Thoracic aorta (tissue), 2 donors: ENCODE results near the gene DPP6. TPM values are rescaled to one million over a fixed set of nuclear protein-coding genes. Genes with fewer than 3 reads are reported as not detected.

ENCODE experiments used
- ATAC-seq: fragments of 150-250 bp; one replicate; pipeline ENCODE4 v1.8.0; 2017; ENCODE audit warnings: low read depth; ENCODE audit not compliant: insufficient number of reproducible peaks, low FRiP score
- DNase-seq: peaks from one replicate; pipeline ENCODE4 v3.0.0-alpha.2; 2020; ENCODE audit warnings: low spot score
- H3K27ac ChIP-seq, 2 donors: fragments of 200-600 bp; sonication (generic); 1 replicate in 1 of 2; 2 replicates in 1 of 2; pipeline ENCODE4 v1.5.1; 2016; ENCODE audit warnings: mild to moderate bottlenecking in 2 of 2, moderate library complexity in 2 of 2
- H3K27me3 ChIP-seq: fragments of 200-600 bp; sonication (generic); replicated peaks from 2 replicates; pipeline ENCODE4 v1.6.0; 2016; ENCODE audit warnings: mild to moderate bottlenecking; ENCODE audit not compliant: insufficient read depth
- H3K36me3 ChIP-seq: fragments of 200-600 bp; sonication (generic); one replicate; pipeline ENCODE4 v1.5.1; 2016
- H3K4me1 ChIP-seq, 2 donors: fragments of 200-600 bp; sonication (generic); 1 replicate in 1 of 2; 2 replicates in 1 of 2; pipeline versions ENCODE4 v1.5.1 to v1.6.0; 2016; ENCODE audit warnings: low read depth in 2 of 2, mild to moderate bottlenecking in 1 of 2; ENCODE audit not compliant: control insufficient read depth in 1 of 2
- H3K4me3 ChIP-seq: fragments of 200-600 bp; sonication (generic); 2 replicates; pipeline ENCODE4 v1.5.1; 2016; ENCODE audit warnings: mild to moderate bottlenecking
- H3K9me3 ChIP-seq: fragments of 200-600 bp; sonication (generic); 2 replicates; pipeline ENCODE4 v1.5.1; 2016
- total RNA-seq, 2 donors: library from RNA; depleted of rRNA; stranded (reverse); fragments of >200 nt; gene quantifications; one replicate each; pipeline versions ENCODE4 v1.1.0 to v1.2.3, GENCODE V29; 2016
- TF ChIP-seq, protein P1 (sequence below): fragments of 200-600 bp; sonication (generic); IDR thresholded peaks from one replicate; pipeline ENCODE4 v1.5.1; 2019; ENCODE audit warnings: antibody characterized with exemption

The DPP6 gene
- total RNA-seq, 2 donors from 2014 or later = not detected

DNA sequence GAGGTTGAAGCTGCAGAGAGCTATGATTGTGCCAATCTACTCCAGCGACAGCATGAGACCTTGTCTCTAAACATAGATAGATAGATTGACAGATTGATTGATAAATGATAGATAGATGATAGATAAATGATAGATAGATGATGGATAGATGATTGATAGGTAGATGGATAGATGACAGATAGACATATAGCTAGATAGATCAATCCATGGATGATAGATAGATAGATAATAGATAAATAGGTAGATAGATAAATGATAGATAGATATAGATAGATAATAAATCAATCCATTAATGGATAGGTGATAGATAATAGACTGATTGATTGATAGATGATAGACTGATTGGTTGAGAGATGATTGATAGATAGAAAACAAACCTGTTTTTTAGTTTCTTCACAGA lies 601.1 kb downstream of the DPP6 start:
- TF ChIP-seq, protein P1, sequence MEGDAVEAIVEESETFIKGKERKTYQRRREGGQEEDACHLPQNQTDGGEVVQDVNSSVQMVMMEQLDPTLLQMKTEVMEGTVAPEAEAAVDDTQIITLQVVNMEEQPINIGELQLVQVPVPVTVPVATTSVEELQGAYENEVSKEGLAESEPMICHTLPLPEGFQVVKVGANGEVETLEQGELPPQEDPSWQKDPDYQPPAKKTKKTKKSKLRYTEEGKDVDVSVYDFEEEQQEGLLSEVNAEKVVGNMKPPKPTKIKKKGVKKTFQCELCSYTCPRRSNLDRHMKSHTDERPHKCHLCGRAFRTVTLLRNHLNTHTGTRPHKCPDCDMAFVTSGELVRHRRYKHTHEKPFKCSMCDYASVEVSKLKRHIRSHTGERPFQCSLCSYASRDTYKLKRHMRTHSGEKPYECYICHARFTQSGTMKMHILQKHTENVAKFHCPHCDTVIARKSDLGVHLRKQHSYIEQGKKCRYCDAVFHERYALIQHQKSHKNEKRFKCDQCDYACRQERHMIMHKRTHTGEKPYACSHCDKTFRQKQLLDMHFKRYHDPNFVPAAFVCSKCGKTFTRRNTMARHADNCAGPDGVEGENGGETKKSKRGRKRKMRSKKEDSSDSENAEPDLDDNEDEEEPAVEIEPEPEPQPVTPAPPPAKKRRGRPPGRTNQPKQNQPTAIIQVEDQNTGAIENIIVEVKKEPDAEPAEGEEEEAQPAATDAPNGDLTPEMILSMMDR = no peak
- DNase-seq (no peak), ATAC-seq (no peak)
- H3K27ac ChIP-seq = no peak overlapping the region
- H3K9me3 ChIP-seq = no peaks in the 10 kb centered on the region
- no peak overlapping the region for H3K4me3 ChIP-seq
- H3K4me1 ChIP-seq = no peaks in the 10 kb centered on the region
- H3K27me3 ChIP-seq = no peaks in the 10 kb centered on the region
- H3K36me3 ChIP-seq = no peaks in the 10 kb centered on the region

DNA sequence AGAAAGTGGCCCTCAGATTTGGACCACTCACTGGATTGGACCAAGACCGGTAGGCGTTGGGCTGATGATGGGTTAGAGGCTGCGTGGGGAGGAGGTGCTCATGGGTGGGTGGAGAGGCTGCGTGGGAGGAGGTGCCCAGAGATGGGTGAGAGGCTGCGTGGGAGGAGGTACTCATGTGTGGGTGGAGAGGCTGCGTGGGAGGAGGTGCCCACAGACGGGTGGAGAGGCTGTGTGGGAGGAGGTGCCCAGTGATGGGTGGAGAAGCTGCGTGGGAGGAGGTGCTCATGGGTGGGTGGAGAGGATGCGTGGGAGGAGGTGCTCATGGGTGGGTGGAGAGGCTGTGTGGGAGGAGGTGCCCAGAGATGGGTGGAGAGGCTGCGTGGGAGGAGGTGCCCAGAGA lies 604.4 kb downstream of the DPP6 start:
- Histone ChIP-seq H3K27me3 (no peaks in the 10 kb centered on the region), H3K4me3 (no peak overlapping the region), H3K9me3 (no peaks in the 10 kb centered on the region), H3K4me1 (no peaks in the 10 kb centered on the region), H3K36me3 (no peaks in the 10 kb centered on the region), H3K27ac (no peak overlapping the region)
- TF ChIP-seq, protein P1 = no peak
- no peak for ATAC-seq
- no peak for DNase-seq

DNA sequence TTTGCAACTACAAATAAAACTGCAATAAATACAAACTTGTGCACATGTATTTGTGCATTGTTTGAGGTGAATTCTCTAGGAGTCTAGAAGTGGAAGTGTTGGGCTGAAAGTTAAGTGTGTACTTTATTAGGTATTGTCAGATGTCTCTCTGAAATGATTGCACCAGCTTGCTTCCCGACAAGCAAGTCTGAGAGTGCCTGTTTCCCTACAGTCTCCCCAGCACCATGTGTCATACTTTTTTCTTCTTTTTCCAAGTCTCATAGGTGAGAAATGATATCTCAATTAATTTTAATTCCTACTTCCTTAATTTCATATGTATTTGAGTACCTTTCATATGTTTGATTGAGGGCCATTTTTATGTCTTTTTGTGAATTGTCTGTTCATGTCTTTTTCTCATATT lies 614.6 kb downstream of the DPP6 start:
- ATAC-seq = no peak
- no peak for DNase-seq
- H3K9me3 ChIP-seq = peaks cover 7% of the 10 kb centered on the region
- no peaks in the 10 kb centered on the region for H3K36me3 ChIP-seq
- no peak overlapping the region for H3K4me3 ChIP-seq
- no peaks in the 10 kb centered on the region for H3K4me1 ChIP-seq
- TF ChIP-seq, protein P1 = no peak
- no peak overlapping the region for H3K27ac ChIP-seq
- no peaks in the 10 kb centered on the region for H3K27me3 ChIP-seq

DNA sequence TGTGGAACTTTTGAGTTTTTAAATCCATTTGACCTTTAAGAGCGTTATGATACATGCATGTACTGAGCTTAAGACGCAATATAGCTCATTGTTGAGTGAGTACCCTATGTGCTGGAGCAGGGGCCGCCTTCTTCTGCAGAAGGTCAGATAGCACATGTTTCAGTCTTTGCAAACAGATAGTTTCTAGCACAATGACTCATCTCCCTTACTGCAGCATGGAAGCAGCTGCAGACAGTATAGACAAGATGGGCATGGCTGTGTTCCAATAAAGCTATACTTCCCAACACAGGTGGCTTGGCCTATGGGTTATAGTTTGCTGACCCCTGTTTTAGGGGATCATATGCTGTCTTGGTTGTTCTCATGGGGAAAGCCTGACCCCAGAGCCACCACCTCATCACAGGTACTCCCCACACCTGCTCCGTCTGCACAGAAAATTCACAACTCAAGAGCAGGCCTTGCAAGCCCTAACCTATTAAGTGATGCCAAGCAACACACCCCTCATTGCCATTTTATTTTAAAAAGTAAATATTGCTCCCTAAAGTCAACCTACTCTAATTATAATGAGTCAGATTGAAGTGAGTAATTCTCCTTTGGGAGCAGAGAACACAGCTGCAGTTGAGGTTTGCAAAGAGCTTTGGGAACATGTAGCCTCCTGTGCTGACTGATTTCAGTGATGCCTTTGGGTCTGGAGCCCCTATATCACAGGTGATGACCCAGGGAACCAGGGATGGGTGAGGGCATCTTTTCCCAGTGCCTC lies 620.6 kb downstream of the DPP6 start:
- Histone ChIP-seq H3K4me1 (no peaks in the 10 kb centered on the region), H3K36me3 (no peaks in the 10 kb centered on the region), H3K9me3 (no peaks in the 10 kb centered on the region), H3K4me3 (no peak overlapping the region), H3K27me3 (no peaks in the 10 kb centered on the region), H3K27ac (no peak overlapping the region)
- TF ChIP-seq, protein P1 = no peak
- no peak for DNase-seq
- ATAC-seq = no peak

DNA sequence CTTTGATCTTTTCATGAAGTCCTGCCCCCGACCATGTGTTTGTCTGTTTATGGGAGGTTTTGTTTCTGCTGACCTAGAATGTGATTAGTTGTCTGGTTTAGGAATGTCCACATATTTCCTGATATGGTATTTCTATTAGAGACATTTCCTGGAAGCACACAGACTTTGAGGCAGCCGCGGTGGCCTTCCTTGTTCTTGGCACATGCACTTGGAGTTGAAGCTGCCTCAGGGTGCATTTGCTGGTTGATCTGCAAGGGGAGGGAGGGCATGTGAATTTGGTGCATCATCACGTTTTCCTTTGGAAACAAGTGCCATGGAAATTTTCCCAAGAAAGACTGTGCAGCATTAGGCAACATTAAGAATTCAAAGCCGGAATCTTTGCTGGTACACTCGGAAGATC lies 622.0 kb downstream of the DPP6 start:
- H3K4me1 ChIP-seq = no peaks in the 10 kb centered on the region
- H3K27me3 ChIP-seq = no peaks in the 10 kb centered on the region
- H3K36me3 ChIP-seq = no peaks in the 10 kb centered on the region
- no peak overlapping the region for H3K27ac ChIP-seq
- TF ChIP-seq, protein P1 = no peak
- no peak overlapping the region for H3K4me3 ChIP-seq
- no peaks in the 10 kb centered on the region for H3K9me3 ChIP-seq
- DNase-seq = no peak
- ATAC-seq = no peak
